BE2C (cell line): ENCODE results near the gene CFAP46.

Experiments
- DNase-seq: peaks from one replicate; pipeline ENCODE4 v3.0.0-alpha.2; 2020
- H3K27me3 ChIP-seq: fragments of 250-450 bp; sonication (Bioruptor Pico); 2 replicates; pipeline ENCODE4 v1.5.1; 2020; ENCODE audit warnings: mild to moderate bottlenecking
- H3K36me3 ChIP-seq: fragments of 250-450 bp; sonication (Bioruptor Pico); 2 replicates; pipeline ENCODE4 v1.5.1; 2020; ENCODE audit warnings: mild to moderate bottlenecking
- H3K4me1 ChIP-seq: fragments of 250-450 bp; sonication (Bioruptor Pico); 2 replicates; pipeline ENCODE4 v1.5.1; 2020
- H3K4me3 ChIP-seq: 2 replicates; pipeline ENCODE4 v1.5.1; 2011; ENCODE audit warnings: low read depth, low read length
- H3K9me3 ChIP-seq: fragments of 250-450 bp; sonication (Bioruptor Pico); 2 replicates; pipeline ENCODE4 v1.5.1; 2020
- CTCF ChIP-seq: IDR thresholded peaks from 2 replicates; pipeline ENCODE4 v1.5.1; 2012; ENCODE audit warnings: mild to moderate bottlenecking, low read depth, low read length

Gene CFAP46

DNA sequence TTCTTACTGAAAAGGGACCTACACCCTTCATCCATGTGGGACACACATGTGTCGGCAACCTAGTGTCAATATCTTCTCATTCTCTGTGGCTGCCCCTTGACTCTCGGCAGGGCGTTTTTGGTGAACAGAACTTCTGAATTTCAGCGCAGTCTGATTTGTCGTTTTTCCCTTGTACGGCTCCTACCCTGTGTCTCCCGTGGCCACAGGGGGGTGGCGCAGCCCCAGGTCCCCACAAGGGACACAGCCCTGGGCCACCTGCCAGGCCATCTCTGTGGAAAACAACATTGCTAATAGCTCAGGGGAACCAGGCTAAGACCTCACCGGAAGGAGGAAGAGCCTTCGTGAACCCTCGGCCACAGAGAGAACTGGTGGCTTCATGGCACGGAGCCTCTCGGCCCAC is 103.3 kb downstream of the CFAP46 start:
- no peak overlapping the region for H3K4me3 ChIP-seq
- H3K27me3 ChIP-seq, result peaks cover 18% of the 10 kb centered on the region; the same call in 1 of the 2 replicates
- no peaks in the 10 kb centered on the region for H3K4me1 ChIP-seq
- H3K36me3 ChIP-seq, result no peaks in the 10 kb centered on the region
- no peak for TF ChIP-seq CTCF
- no peaks in the 10 kb centered on the region; the same call in 1 of the 2 replicates for H3K9me3 ChIP-seq
- no peak for DNase-seq

GRCh38 chr10:132838346-132838970 is 103.9 kb downstream of the CFAP46 start:
- Histone ChIP-seq H3K4me3 (no peak overlapping the region), H3K36me3 (no peaks in the 10 kb centered on the region), H3K9me3 (no peaks in the 10 kb centered on the region; the same call in 1 of the 2 replicates), H3K27me3 (peaks cover 24% of the 10 kb centered on the region), H3K4me1 (no peaks in the 10 kb centered on the region)
- no peak for DNase-seq
- no peak for TF ChIP-seq CTCF

- no peak for DNase-seq
- TF ChIP-seq CTCF, result no peak
- no peaks in the 10 kb centered on the region; the same call in 1 of the 2 replicates for H3K9me3 ChIP-seq
- H3K27me3 ChIP-seq, result peaks cover 30% of the 10 kb centered on the region
- H3K36me3 ChIP-seq, result no peaks in the 10 kb centered on the region
- no peaks in the 10 kb centered on the region for H3K4me1 ChIP-seq
- no peak overlapping the region for H3K4me3 ChIP-seq
Measured at GRCh38 chr10:132837905-132838304, 104.5 kb downstream of the CFAP46 start.

- Histone ChIP-seq H3K36me3 (no peaks in the 10 kb centered on the region), H3K9me3 (no peaks in the 10 kb centered on the region), H3K4me1 (no peaks in the 10 kb centered on the region), H3K27me3 (peaks cover 39% of the 10 kb centered on the region), H3K4me3 (no peak overlapping the region)
- DNase-seq, result peak; percentile 34
- peak; percentile 80 for TF ChIP-seq CTCF
Measured at GRCh38 chr10:132836832-132837540, 105.4 kb downstream of the CFAP46 start.

DNA sequence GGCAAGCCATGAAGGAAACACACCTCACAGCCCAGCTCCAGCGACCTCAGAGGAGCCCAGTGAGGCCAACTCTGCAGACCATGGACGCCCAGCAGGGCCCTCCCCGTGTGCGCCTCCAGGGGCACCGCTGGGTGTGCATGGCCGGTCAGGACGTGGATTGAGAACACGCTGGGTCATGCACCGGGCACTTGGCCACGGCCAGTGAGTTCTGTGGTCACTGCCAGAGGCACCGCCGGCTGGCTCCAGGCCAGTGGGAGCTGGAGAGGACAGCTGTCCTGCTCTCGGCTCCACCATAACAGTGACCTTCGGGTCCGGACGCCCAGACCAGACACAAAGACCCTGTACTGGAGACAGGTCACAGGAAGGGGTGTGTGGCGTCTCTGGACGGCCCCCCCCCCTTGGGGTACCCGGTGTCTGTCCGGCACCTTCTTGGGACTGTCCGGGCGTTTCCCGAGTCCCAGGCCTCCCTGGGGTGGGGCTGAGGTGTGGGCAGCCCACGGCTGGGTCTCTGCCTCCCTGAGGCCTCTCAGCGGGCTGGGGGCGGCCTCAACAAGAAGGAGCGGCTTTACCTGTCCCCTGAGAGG is 106.0 kb downstream of the CFAP46 start:
- no peak for TF ChIP-seq CTCF
- H3K4me3 ChIP-seq, result no peak overlapping the region
- H3K36me3 ChIP-seq, result no peaks in the 10 kb centered on the region
- no peak for DNase-seq
- no peaks in the 10 kb centered on the region for H3K4me1 ChIP-seq
- H3K27me3 ChIP-seq, result peaks cover 45% of the 10 kb centered on the region
- H3K9me3 ChIP-seq, result no peaks in the 10 kb centered on the region

GRCh38 chr10:132835848-132836233 is 106.5 kb downstream of the CFAP46 start:
- H3K4me3 ChIP-seq, result no peak overlapping the region
- H3K4me1 ChIP-seq, result no peaks in the 10 kb centered on the region
- DNase-seq, result no peak
- no peaks in the 10 kb centered on the region for H3K36me3 ChIP-seq
- H3K9me3 ChIP-seq, result no peaks in the 10 kb centered on the region
- TF ChIP-seq CTCF, result no peak
- H3K27me3 ChIP-seq, result peaks cover 50% of the 10 kb centered on the region
